HG03135 (cell line): ENCODE results near the gene PCSK6.
"Not testable (repeated sequence)": the region's sequence is repeated elsewhere in the genome, so short reads cannot be mapped to it uniquely, and the experiment has no call there.

Experiments
- ATAC-seq: cut with Tn5 transposase; IDR thresholded peaks from one replicate; pipeline ENCODE4 v1.9.1; 2021; ENCODE audit warnings: mild to moderate bottlenecking, moderate library complexity; ENCODE audit not compliant: unreplicated experiment

PCSK6 gene

GRCh38 chr15:101293122-101293521 is 196.4 kb downstream of the PCSK6 start:
- no peak for ATAC-seq

GRCh38 chr15:101288905-101289513 is 200.5 kb downstream of the PCSK6 start:
- no peak for ATAC-seq

- not testable (repeated sequence) for ATAC-seq
These were observed 202.2 kb downstream of the PCSK6 start for GRCh38 chr15:101287342-101287741.

GRCh38 chr15:101286471-101287114 is 202.9 kb downstream of the PCSK6 start:
- no peak for ATAC-seq

GRCh38 chr15:101283931-101284330 is 205.6 kb downstream of the PCSK6 start:
- no peak for ATAC-seq

- ATAC-seq, result no peak
These were observed 209.5 kb downstream of the PCSK6 start for GRCh38 chr15:101280007-101280406.

GRCh38 chr15:101277943-101278564 is 211.5 kb downstream of the PCSK6 start:
- ATAC-seq, result no peak

GRCh38 chr15:101277038-101277822 is 212.3 kb downstream of the PCSK6 start, which contains the start of gene SELENOS:
Gene SELENOS, minus strand, starts transcription at chr15:101277485. Its CDS starts 68 bp downstream, at chr15:101277417.
- ATAC-seq, result peak; percentile 81

- peak; percentile 37 for ATAC-seq
These were observed 212.9 kb downstream of the PCSK6 start for GRCh38 chr15:101276501-101277037.

GRCh38 chr15:101275018-101275417 is 214.5 kb downstream of the PCSK6 start:
- no peak for ATAC-seq

GRCh38 chr15:101273534-101273933 is 216.0 kb downstream of the PCSK6 start:
- ATAC-seq, result no peak

GRCh38 chr15:101272584-101272983 is 216.9 kb downstream of the PCSK6 start:
- no peak for ATAC-seq

GRCh38 chr15:101269479-101270223 is 219.9 kb downstream of the PCSK6 start:
- ATAC-seq, result no peak

- ATAC-seq, result no peak
These were observed 222.0 kb downstream of the PCSK6 start for GRCh38 chr15:101267320-101268104.

GRCh38 chr15:101266787-101267186 is 222.7 kb downstream of the PCSK6 start:
- ATAC-seq, result no peak

GRCh38 chr15:101266034-101266433 is 223.5 kb downstream of the PCSK6 start:
- no peak for ATAC-seq

- no peak for ATAC-seq
These were observed 224.4 kb downstream of the PCSK6 start for GRCh38 chr15:101264911-101265641.

GRCh38 chr15:101264011-101264410 is 225.5 kb downstream of the PCSK6 start:
- ATAC-seq, result no peak

GRCh38 chr15:101262551-101262950 is 227.0 kb downstream of the PCSK6 start:
- no peak for ATAC-seq
